GM13976 (cell line): ENCODE data around the gene BFAR.

Experiments used
- DNase-seq: peaks from one replicate; pipeline ENCODE4 v3.0.0; 2012; ENCODE audit warnings: low spot score
- CTCF ChIP-seq: IDR thresholded peaks from 2 replicates; pipeline ENCODE4 v1.5.1; 2012; ENCODE audit warnings: borderline replicate concordance, mild to moderate bottlenecking; ENCODE audit not compliant: insufficient read depth; ENCODE audit errors: extremely low read depth, missing control alignments, control extremely low read depth
- in situ Hi-C: fragments of 300-500 bp; cut with MboI; formaldehyde crosslinking; loops from one replicate; pipeline ENCODE4 v1.12.0; 2022; ENCODE audit warnings: low sequenced_read_pairs, mixed read lengths, inconsistent platforms; ENCODE audit not compliant: unreplicated experiment

BFAR gene

GRCh38 chr16:14640538-14640937, 7.8 kb downstream of the BFAR start:
- in situ Hi-C loops: no loop called here
- TF ChIP-seq CTCF: no peak
- no peak for DNase-seq

GRCh38 chr16:14641206-14641605, 8.5 kb downstream of the BFAR start:
- no peak for DNase-seq
- in situ Hi-C loops: no loop called here
- TF ChIP-seq CTCF: no peak

- TF ChIP-seq CTCF: no peak
- no peak for DNase-seq
- in situ Hi-C loops: no loop called here
Observed at GRCh38 chr16:14641926-14642325, 9.2 kb downstream of the BFAR start.

GRCh38 chr16:14649816-14650215, 17.1 kb downstream of the BFAR start:
- in situ Hi-C loops: no loop called here
- TF ChIP-seq CTCF: no peak

GRCh38 chr16:14650629-14651028, 17.9 kb downstream of the BFAR start:
- DNase-seq: no peak
- in situ Hi-C loops: no loop called here

More at GRCh38 chr16:14649816-14650215, 17.1 kb downstream of the BFAR start:
- no peak for DNase-seq

GRCh38 chr16:14652726-14653125, 20.0 kb downstream of the BFAR start:
- no peak for TF ChIP-seq CTCF
- in situ Hi-C loops: no loop called here
- no peak for DNase-seq

More at GRCh38 chr16:14650629-14651028, 17.9 kb downstream of the BFAR start:
- no peak for TF ChIP-seq CTCF

- in situ Hi-C loops: no loop called here
Observed at GRCh38 chr16:14658063-14658462, 25.3 kb downstream of the BFAR start.

More at GRCh38 chr16:14658063-14658462, 25.3 kb downstream of the BFAR start:
- no peak for TF ChIP-seq CTCF
- DNase-seq: peak; percentile 65
